ENCODE measurements around the gene PCA3. TPM values are rescaled to one million over a fixed set of nuclear protein-coding genes. Genes with fewer than 3 reads are reported as not detected.

The PCA3 gene
- total RNA-seq, 1 donor from 2014 or later, result 0.49 TPM

Small RNA genes within 50 kb of the gene (small RNA-seq; reads per million reads assigned to genes)
- gene AL359314.1 (ENCODE audit: low replicate concordance), result not detected

Other genes with a start within 250 kb of the PCA3 start
- 22.9 TPM for gene PRUNE2, start 141.7 kb downstream of the PCA3 start, total RNA-seq

All from temporal lobe (tissue), 2 donors.